Measurements from ENCODE around the gene VSIG10L.

The VSIG10L gene

GRCh38 chr19:51365965-51366388, 24.0 kb upstream of the VSIG10L start, which contains the start of gene ETFB:
Gene ETFB (minus strand): TSS chr19:51366388. CDS start chr19:51366326, 62 bp downstream.
- peak within 1 kb of the TSS; percentile 87 for H2BK15ac ChIP-seq (ENCODE audit: low read depth, poor library complexity, severe bottlenecking)
- H3K4me3 ChIP-seq (ENCODE audit: insufficient read depth in 1 of 2, low read depth in 1 of 2, low read length in 2 of 2), result peak within 1 kb of the TSS; percentile 90 to 91
- H3K27me3 ChIP-seq (ENCODE audit: control insufficient read depth in 1 of 2, insufficient read depth in 1 of 2, low read length in 2 of 2), result peaks cover 0 to 2% of the 10 kb centered on the region in 2 experiments
- no peak for DNase-seq
- peak within 1 kb of the TSS in 1 of 2 experiments; percentile 97 for H3K14ac ChIP-seq (ENCODE audit: low read length in 2 of 2)
- H3K4me2 ChIP-seq (ENCODE audit: low read length, poor library complexity, severe bottlenecking), result peak within 1 kb of the TSS; percentile 95
- peak within 1 kb of the TSS; percentile 15 for H2BK5ac ChIP-seq (ENCODE audit: low read depth, low read length, poor library complexity, severe bottlenecking)
- H3K4ac ChIP-seq (ENCODE audit: low read depth in 1 of 2, low read length in 2 of 2), result peak within 1 kb of the TSS; percentile 58 to 96
- peak within 1 kb of the TSS; percentile 94 for H4K8ac ChIP-seq (ENCODE audit: low read length)
- peak within 1 kb of the TSS in 1 of 2 experiments; percentile 27 for H3K23ac ChIP-seq (ENCODE audit: low read length in 2 of 2)
- H4K91ac ChIP-seq (ENCODE audit: low read length), result peak within 1 kb of the TSS; percentile 79
- no peaks in the 10 kb centered on the region for H3K36me3 ChIP-seq (ENCODE audit: control insufficient read depth in 1 of 2, insufficient read depth in 2 of 2, low read depth in 1 of 2, low read length in 2 of 2)
- H2AFZ ChIP-seq (ENCODE audit: low read depth, low read length), result peak within 1 kb of the TSS; percentile 67
- WGBS, result 3% methylated on average over 12 of the region's 27 CpGs
- H3K9me3 ChIP-seq (ENCODE audit: control insufficient read depth, low read length), result no peaks in the 10 kb centered on the region
- H2BK12ac ChIP-seq (ENCODE audit: low read length in 2 of 2), result peak within 1 kb of the TSS in 1 of 2 experiments; percentile 51
- peaks cover 25% of the 10 kb centered on the region for H3K79me1 ChIP-seq (replicated peaks; ENCODE audit: low read length, poor library complexity, severe bottlenecking)
- H3K9ac ChIP-seq (ENCODE audit: low read length), result peak within 1 kb of the TSS; percentile 95
- peak within 1 kb of the TSS; percentile 93 to 98 for H3K18ac ChIP-seq (ENCODE audit: low read depth in 1 of 2, low read length in 2 of 2)
- peak within 1 kb of the TSS; percentile 38 for H2AK5ac ChIP-seq (ENCODE audit: low read length, severe bottlenecking)
- H3K27ac ChIP-seq (ENCODE audit: low read length, poor library complexity, severe bottlenecking), result peak within 1 kb of the TSS; percentile 83
- peak within 1 kb of the TSS; percentile 45 for H2BK120ac ChIP-seq (ENCODE audit: low read depth, low read length)
- peaks cover 35% of the 10 kb centered on the region for H3K4me1 ChIP-seq (ENCODE audit: control insufficient read depth, insufficient read depth, low read depth, low read length)

GRCh38 chr19:51365211-51365964, 23.4 kb upstream of the VSIG10L start:
- Histone ChIP-seq H4K91ac (ENCODE audit: low read length) (peak overlapping the region; percentile 60), H2BK15ac (ENCODE audit: low read depth, poor library complexity, severe bottlenecking) (peak overlapping the region; percentile 60), H3K27ac (ENCODE audit: low read length, poor library complexity, severe bottlenecking) (peak overlapping the region; percentile 51), H3K4me3 (ENCODE audit: insufficient read depth in 1 of 2, low read depth in 1 of 2, low read length in 2 of 2) (peak overlapping the region; percentile 90 to 91), H3K27me3 (ENCODE audit: control insufficient read depth in 1 of 2, insufficient read depth in 1 of 2, low read length in 2 of 2) (no peaks in the 10 kb centered on the region), H3K79me1 (replicated peaks; ENCODE audit: low read length, poor library complexity, severe bottlenecking) (peaks cover 25% of the 10 kb centered on the region), H2BK12ac (ENCODE audit: low read length in 2 of 2) (peak overlapping the region in 1 of 2 experiments; percentile 7), H3K4ac (ENCODE audit: low read depth in 1 of 2, low read length in 2 of 2) (peak overlapping the region; percentile 19 to 96), H3K4me2 (ENCODE audit: low read length, poor library complexity, severe bottlenecking) (peak overlapping the region; percentile 83), H4K8ac (ENCODE audit: low read length) (peak overlapping the region; percentile 21), H3K9me3 (ENCODE audit: control insufficient read depth, low read length) (no peaks in the 10 kb centered on the region), H3K14ac (ENCODE audit: low read length in 2 of 2) (peak overlapping the region in 1 of 2 experiments; percentile 67), H3K18ac (ENCODE audit: low read depth in 1 of 2, low read length in 2 of 2) (peak overlapping the region; percentile 84 to 98), H3K9ac (ENCODE audit: low read length) (peak overlapping the region; percentile 95), H2AFZ (ENCODE audit: low read depth, low read length) (no peak overlapping the region), H2BK5ac (ENCODE audit: low read depth, low read length, poor library complexity, severe bottlenecking) (no peak overlapping the region), H3K36me3 (ENCODE audit: control insufficient read depth in 1 of 2, insufficient read depth in 2 of 2, low read depth in 1 of 2, low read length in 2 of 2) (no peaks in the 10 kb centered on the region), H2AK5ac (ENCODE audit: low read length, severe bottlenecking) (no peak overlapping the region), H3K4me1 (ENCODE audit: control insufficient read depth, insufficient read depth, low read depth, low read length) (peaks cover 35% of the 10 kb centered on the region), H2BK120ac (ENCODE audit: low read depth, low read length) (no peak overlapping the region), H3K23ac (ENCODE audit: low read length in 2 of 2) (peak overlapping the region in 1 of 2 experiments; percentile 2)
- WGBS, result 29% methylated on average over 10 of the region's 10 CpGs
- peak; percentile 71 for DNase-seq

DNA sequence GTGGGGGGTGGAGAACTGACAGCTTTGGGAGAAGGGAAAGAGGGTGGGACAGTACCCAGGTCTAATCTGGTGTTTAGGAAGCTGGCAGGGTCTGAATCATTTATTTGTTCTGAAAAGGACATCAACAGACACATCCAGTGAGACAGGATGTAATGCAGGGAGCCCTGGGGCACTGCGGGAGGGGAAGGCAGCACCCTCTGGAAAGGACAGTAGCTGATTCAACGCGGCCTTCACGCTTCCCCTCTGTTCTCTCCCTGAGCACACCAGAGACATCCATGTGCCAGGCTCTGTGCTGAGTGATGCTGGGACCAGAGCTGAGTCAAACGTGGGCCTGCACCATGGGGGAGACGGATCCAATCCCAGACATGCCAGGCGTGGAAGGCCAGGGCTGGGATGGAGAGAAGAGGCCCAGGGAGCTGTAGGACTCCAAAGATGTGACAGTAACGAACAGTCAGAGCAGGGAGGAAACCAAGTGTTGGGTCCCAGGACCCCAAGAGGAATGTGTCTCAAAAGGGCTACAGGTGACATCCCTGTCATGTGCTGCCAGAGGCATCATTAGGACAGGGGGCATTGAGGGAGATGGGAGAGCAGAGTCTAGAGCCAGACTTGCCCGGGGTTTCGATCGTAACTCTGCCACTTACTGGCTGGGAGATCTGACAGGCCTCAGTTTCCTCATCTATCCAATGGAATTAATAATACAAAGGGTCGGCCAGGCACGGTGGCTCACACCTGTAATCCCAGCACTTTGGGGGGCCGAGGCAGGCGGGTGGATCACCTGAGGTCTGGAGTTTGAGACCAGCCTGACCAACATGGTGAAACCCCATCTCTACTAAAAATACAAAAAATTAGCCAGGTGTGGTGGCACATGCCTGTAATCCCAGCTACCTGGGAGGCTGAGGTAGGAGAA, 22.5 kb upstream of the VSIG10L start:
- no peak overlapping the region for H2BK120ac ChIP-seq (ENCODE audit: low read depth, low read length)

More for the DNA sequence above, 22.5 kb upstream of the VSIG10L start:
- DNase-seq, result peak; percentile 27
- Histone ChIP-seq H3K27me3 (ENCODE audit: control insufficient read depth in 1 of 2, insufficient read depth in 1 of 2, low read length in 2 of 2) (no peaks in the 10 kb centered on the region), H3K4me1 (ENCODE audit: control insufficient read depth, insufficient read depth, low read depth, low read length) (peaks cover 37% of the 10 kb centered on the region), H4K91ac (ENCODE audit: low read length) (no peak overlapping the region), H2AFZ (ENCODE audit: low read depth, low read length) (no peak overlapping the region), H4K8ac (ENCODE audit: low read length) (peak overlapping the region; percentile 56), H3K9ac (ENCODE audit: low read length) (peak overlapping the region; percentile 48), H2BK12ac (ENCODE audit: low read length in 2 of 2) (peak overlapping the region; percentile 61 to 88), H3K14ac (ENCODE audit: low read length in 2 of 2) (no peak overlapping the region), H3K36me3 (ENCODE audit: control insufficient read depth in 1 of 2, insufficient read depth in 2 of 2, low read depth in 1 of 2, low read length in 2 of 2) (no peaks in the 10 kb centered on the region), H3K79me1 (replicated peaks; ENCODE audit: low read length, poor library complexity, severe bottlenecking) (peaks cover 27% of the 10 kb centered on the region), H3K27ac (ENCODE audit: low read length, poor library complexity, severe bottlenecking) (no peak overlapping the region), H3K4me2 (ENCODE audit: low read length, poor library complexity, severe bottlenecking) (no peak overlapping the region), H2BK15ac (ENCODE audit: low read depth, poor library complexity, severe bottlenecking) (no peak overlapping the region), H2AK5ac (ENCODE audit: low read length, severe bottlenecking) (no peak overlapping the region), H3K9me3 (ENCODE audit: control insufficient read depth, low read length) (no peaks in the 10 kb centered on the region), H3K23ac (ENCODE audit: low read length in 2 of 2) (no peak overlapping the region), H3K18ac (ENCODE audit: low read depth in 1 of 2, low read length in 2 of 2) (no peak overlapping the region), H3K4me3 (ENCODE audit: insufficient read depth in 1 of 2, low read depth in 1 of 2, low read length in 2 of 2) (no peak overlapping the region), H3K4ac (ENCODE audit: low read depth in 1 of 2, low read length in 2 of 2) (no peak overlapping the region), H2BK5ac (ENCODE audit: low read depth, low read length, poor library complexity, severe bottlenecking) (no peak overlapping the region)
- WGBS, result 91% methylated on average over 15 of the region's 15 CpGs
